HG03039 (cell line): Measurements from ENCODE around the gene ELP2.
"Not testable (repeated sequence)": the region's sequence is repeated elsewhere in the genome, so short reads cannot be mapped to it uniquely, and the experiment has no call there.

Experiments
- ATAC-seq: cut with Tn5 transposase; IDR thresholded peaks from one replicate; pipeline ENCODE4 v1.9.1; 2021; ENCODE audit warnings: mild to moderate bottlenecking, moderate library complexity; ENCODE audit not compliant: unreplicated experiment

Gene ELP2

DNA sequence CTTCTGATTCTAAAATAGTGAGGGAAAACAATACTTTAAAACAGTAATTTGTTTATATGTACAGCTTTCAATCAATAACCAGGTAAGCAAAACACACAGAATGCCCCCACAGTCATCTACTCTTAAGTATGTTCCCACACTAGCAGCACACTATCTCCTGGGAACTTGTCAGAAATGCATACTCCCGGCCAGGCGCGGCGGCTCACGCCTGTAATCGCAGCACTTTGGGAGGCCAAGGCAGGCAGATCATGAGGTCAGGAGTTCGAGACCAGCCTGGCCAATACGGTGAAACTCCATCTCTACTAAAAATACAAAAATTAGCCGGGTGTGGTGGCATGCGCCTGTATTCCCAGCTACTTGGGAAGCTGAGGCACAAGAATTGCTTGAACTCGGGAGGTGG is 12.9 kb upstream of the ELP2 start:
- not testable (repeated sequence) for ATAC-seq

DNA sequence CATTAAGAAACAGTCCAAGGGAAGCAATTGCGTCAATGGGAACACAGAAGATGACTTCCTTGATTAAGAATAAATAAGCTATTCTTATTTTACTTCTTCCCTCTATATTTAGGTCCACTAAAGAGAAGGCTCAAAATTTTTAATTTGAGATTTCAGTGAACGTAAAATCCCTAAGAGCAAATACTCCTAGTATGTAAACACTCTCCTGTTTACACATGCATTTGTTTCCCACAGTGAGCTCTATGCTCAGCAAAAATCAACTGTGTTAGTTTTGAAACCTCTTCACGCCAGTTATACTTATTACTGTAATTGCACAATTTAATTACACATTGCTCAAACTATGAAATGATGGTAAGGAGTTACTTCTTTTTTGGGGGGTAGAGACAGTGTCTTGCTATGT is 9.4 kb upstream of the ELP2 start:
- ATAC-seq: no peak

DNA sequence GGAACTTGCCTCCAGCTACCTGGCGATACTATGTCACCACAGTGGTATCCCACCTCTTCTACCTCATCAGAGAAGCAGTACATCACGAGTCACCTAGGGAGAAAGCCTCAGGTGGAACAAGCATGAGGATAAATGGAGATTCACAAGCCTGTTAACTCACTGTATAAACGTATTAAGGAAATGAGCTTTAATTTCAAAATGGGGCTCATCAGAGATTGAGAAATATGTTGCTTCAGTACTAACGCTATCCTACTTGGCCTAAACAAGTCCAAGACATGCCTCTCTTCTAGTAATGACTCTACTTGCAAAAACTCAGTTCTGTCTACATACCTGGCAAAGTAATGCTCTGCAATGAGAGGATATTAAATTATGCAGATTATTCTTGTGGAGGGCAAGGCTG is 4.9 kb upstream of the ELP2 start:
- ATAC-seq: no peak

DNA sequence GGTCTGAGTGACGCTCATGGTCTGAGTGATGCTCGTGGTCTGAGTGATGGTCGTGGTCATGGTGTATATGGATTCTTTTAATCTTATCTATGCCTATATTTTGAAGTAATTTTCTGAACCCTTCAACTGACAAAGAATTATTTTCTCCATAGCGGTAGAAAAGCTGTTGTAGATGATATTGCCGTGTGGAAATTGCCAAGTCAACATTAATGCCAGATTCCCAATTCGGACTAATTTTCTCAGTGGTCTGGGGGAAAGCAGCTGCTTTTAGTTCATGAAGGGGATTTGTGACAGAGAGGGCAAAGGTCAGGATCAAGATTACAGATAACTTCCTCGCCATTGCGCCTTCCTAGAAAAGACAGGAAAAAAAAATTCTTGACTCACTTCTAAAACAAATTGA is 3.0 kb upstream of the ELP2 start:
- no peak for ATAC-seq

DNA sequence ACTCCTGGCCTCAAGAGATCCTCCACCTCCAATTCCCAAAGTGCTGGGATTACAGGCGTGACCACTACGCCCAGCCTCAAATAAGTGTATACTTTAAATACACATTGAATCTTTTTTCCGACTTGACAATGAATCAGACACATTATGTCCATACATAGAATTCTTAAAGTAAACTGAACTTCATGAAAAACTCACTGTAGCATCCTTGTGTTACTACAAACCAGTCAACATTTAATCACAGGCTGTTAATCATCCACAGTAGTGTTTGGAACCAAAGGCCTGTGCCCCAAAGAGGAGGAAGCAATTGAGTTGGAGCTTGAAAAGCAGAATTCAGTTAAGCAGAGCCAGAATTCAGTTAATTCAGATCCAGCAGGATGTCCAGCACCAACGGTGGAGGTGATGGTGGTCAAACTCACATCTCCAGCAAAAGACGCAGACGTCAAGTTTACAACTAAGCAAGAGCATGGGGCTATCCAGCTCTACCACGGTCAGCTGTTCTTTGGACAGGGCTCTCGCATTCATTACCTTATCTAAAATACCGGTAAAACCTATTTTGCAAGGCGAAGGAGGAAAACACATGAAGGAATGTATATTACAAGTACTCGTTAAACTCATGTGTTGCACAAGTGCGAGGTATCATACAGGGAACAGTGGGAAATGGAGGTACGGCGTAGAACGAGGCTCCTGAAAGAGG is 1.7 kb upstream of the ELP2 start:
- ATAC-seq: no peak

DNA sequence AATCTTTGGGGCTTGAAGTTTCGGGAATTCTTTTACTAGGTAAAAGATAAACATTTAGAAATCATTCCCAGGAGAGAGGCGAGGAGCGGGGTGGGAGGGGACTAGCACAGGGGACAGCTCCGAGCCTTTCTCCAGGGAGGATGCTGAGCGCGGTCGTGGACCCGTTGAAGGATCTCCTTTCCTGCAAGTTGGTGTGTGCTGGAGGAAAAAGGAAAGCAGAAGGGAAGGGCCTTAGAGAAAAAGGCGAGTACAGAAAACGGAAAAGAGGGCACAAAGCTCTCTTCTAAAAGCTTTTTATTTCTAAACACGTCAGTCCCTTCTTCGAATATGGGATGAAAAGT is 1.2 kb upstream of the ELP2 start:
- ATAC-seq: no peak

DNA sequence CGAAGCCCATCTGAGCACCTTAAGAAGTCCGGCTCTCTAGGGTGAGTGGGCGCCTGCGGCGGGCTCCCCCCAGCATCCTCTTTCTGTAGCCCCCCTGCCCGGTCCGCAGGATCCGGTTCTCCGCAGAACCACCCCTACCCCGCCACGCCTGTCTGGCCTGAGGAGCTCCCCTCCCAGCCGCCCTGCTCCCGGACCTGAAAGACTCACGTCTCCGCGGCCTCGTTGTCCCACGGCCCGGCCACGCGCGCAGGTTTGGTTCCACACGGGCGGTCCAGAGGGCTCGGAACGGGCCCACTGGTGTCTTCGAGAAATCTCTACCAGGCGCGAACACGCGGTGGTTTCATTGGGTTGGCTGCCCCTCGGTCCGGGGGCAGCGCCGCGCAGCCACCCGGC is 796 bp upstream of the ELP2 start:
- peak; percentile 8 for ATAC-seq

DNA sequence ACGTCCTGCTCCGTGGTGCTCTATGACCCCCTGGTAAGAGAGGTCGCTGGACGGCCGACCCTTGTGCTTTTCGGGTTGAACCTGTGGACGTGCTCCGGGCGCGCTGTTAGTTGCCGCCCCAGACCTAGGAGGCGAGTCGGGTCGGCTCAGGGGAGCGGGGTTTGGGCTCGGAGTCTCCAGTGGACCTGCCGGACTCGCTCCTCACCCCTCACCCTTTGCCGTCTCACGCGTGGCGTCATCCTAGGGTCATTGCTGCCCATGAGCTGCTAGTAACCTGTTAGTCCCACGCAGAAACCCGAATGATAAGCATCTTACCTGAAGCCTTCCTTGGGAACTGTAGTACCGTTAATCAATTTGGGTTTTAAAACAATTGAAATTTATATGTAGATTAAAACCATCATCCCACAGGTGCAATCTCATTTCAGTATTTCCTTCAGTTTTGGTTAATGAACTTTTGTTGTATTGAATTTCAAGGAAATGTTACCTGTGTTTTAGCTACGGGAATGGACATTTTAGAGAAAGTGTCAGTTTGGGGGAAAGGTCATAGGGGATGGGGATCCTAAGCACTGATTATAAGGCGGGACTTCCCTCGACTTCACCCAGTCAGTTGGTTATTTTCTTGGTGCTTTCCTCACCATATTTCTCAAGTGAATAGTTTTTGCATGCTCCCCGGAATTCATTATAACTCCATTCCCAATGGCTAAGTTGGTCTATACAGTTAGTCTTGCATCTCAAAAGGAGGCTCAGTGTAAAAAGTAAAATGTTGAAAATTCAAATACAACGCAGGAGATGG is 536 bp downstream of the ELP2 start:
- peak; percentile 13 for ATAC-seq

DNA sequence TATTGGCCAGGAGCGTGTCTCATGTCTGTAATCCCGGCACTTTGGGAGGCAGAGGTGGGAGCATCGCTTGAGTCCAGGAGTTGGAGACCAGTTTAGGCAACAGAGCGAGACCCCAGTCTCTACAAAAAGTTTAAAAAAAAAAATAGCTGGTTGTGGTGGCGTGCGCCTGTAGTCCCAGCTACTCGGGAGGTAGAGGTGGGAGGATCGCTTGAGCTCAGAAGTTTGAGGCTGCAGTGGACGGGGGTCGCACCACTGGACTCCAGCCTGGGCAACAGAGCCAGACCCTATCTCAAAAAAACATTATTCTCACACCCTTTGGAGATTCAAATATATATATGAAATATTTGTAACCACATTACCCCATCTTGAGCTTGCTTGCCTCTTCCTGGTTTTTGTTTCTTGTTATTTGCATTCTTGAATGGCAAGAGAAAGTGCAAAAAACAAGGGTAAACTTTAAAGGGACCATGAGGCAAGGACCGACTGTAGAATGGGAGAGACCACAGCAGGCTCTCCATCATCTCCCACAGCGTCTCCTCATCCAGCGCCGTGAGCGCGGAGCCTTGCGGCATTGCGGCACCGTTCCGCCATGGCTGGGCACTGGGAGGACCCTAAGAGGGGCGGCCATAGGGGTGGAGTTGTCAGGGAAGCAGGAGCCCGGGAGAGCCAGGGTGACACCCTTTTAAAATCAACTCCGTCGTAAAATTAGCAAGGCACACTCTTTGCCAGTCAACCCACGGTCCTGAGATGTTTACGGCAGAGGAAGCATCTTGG is 1.4 kb downstream of the ELP2 start:
- no peak for ATAC-seq

DNA sequence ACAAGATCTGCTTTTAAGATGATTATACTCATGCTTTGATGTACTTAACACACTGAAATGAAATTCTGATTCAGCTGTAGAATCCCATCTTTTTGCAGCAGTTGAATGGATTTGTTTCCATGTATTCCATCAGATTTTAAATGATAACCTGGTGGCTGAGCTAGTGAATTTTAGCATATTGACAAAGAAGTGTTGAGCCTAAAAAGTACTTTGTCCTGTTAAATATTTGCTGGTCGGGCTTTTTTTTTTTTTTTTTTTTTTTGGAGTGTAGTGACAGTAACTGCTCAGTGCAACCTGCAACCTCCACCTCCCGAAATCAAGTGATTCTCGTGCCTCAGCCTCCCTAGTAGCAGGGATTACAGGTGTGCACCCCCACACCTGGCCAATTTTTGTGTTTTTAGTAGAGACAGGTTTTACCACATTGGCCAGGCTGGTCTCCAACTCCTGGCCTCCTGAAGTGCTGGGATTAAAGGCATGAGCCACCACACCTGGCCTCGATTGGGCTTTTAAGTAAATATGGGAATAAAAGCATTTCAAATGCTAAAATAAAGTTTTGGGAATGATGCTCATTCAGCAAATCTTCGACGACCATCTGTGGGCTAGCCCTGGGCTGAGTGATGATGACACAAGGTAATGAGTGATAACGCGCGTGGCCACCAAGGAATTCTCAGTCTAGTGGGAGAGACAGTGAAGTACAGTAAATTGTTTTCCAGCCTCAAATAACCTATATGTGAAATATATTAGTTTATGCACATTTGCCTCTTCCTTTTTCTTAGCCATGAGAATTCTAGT is 2.2 kb downstream of the ELP2 start:
- ATAC-seq: no peak

DNA sequence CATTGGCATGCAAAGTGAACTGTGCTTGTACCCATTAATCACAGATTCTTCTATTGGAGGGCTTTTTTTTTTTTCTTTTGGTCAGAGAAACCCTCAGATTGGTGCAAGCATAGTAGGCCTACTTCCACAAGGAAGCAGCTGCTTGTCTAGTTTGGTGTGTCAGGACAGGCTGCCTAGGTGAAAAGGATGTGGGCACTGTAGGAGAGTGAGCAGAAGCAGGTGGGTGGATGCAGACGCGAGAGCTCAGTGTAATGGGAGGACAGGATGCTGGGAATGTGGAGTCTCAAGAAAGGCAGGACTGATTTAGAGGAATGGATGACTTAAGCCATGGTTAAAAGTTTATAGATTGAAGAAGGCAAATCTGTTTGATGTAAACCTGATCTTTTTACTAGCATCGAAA is 3.1 kb downstream of the ELP2 start:
- no peak for ATAC-seq

DNA sequence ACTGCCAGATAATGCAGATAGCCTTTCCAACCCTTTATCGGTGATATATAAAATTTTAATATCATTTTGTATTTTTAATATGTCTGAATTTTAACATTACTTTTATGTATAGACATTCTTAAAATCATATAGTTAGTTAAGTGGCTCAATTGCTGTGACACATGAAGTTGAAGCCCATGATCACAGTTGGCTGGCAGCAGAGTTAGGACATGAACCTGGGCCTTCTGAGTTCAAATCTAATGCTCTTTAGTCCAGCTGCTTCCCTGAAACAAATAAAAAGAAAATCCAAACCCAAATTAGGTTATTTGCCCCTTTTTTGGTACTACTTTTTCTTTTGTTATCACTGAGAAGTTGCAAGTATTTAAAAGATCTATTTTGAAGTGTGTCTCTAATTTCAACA is 5.6 kb downstream of the ELP2 start:
- ATAC-seq: no peak

DNA sequence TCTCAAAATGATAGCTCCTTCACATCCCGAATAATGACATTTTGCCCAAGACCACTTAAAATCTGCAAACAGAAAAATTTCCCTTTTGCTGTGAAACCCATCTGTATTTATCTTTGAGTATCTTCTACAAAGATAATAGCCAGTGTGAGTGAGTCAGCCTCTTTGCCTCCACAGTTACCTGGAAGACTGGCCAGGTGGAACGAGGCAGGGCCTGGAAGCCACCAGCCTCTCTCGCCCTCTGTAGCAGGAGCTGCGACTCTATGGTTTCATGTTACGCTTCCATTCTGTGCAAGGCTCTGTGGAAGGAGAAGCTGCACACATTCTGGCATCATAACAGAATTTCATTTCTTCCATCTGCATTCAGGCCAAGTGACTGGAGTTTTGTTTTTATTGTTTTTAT is 9.5 kb downstream of the ELP2 start:
- no peak for ATAC-seq

DNA sequence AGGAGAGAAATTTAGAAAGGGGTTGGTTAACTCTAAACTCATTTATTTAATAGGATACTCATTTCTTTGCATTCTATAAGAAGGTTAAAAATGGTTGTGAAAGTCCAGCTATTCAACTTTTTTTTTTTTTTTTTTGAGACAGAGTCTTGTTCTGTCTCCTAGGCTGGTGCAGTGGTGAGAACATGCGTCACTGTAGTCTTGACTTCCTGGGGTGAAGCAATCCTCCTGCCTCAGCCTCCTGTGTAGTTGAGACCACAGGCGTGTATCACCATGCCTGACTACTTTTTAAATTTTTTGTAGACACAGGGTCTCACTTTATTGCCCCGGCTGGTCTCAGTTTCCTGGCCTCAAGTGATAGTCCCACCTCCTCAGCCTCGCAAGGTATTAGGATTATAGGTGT is 11.9 kb downstream of the ELP2 start:
- no peak for ATAC-seq

DNA sequence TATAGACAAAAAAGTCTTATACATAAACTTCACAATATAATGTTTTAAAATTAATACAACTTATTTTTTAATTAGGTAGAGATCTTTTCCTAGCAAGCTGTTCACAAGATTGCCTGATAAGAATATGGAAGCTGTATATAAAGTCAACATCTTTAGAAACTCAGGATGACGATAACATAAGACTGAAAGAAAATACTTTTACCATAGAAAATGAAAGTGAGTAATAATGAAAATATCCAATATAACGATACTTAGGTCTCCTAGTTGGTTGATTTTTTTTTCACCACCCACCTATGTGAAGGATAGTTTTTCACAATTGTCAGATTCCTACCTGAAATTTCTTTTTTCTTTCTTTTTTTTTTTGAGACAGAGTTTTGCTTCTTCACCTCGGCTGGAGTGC is 13.1 kb downstream of the ELP2 start:
- no peak for ATAC-seq

DNA sequence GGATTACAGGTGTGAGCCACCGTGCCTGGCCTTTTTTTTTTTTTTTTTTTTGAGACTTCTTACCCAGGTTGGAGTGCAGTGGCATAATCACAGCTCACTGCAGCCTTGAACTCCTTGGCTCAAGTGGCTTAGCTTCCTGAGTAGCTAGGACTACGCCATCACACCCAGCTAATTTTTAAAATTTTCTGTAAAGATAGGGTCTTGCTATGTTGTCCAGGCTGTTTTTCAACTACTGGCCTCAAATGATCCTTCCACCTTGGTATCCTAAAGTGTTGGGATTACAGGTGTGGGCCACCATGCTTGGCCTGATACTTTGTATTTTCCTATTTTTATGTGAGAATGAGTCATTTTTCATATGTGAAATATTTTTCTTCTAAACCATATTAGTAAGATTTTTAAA is 13.7 kb downstream of the ELP2 start:
- no peak for ATAC-seq

DNA sequence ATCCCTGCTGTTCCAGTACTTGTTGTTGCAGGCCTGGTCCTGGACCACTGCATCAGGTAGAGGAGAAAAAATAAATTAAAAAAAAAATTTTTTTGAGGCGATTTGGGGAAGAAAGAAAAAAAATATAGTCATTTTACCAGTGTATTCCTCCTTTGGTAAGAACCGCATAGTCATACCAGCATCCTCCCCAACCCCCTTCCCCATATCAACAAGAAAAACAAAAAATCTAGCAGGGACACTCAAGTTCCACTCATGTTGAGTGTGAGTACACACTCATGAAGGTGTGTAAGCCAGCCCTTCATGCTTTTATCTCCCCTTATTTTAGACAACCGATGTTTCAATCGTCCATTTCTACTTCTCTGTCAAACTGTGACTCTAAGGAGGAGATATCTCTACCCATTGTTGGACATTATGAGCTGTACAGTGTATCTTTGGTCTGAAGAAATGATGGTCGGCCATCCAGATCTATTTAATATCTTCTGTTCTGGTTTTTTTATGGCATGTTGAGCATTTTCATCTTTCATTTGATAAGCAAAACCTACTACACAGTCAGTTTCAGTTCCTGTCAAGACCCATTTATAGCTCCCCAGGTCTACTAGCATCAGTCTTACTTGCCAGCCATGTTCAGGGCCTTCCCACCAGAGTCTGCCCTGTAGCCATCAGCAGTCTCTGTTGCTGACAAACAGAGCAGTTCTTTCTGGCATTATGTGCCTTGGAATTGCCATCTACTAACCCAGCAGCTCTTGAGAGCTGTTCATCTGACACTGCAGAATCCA is 20.0 kb downstream of the ELP2 start:
- peak; percentile 87 for ATAC-seq

DNA sequence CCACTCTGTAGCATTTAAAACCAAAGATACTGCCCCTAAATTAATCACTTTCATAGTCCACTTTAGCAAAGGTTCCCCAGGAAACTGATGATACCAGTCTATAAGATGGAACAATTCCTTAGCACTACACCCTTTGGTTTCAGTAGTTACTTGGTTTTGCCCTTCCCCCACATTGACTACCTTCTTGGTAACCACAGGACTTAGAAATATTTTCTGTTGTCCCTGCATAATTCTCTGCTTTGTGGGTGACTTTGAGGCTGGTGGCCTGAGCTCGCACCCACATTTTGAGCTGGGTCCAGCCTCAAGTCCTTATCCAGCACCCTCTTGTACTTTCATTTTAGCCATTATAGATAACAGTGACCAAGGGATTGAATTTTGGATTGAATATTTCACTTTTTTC is 23.1 kb downstream of the ELP2 start:
- no peak for ATAC-seq

DNA sequence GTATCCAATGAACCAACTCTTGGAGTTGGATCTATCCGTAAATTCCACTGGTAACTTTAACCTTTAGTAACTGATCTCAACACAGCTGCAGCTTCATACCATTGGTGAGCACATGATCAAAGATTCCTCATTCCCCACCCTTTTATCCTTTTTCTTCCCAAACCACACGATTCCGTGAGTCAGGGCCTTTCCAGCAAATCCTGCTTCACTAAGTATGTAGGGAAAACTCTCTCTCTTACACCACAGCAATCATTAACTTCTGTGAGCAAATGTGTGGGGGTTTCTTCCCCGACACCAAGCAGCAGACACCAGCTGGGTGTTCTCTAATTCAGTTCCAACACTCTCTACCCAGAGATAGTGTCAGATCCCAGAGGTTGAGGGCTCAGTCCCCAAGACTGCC is 23.5 kb downstream of the ELP2 start:
- no peak for ATAC-seq

DNA sequence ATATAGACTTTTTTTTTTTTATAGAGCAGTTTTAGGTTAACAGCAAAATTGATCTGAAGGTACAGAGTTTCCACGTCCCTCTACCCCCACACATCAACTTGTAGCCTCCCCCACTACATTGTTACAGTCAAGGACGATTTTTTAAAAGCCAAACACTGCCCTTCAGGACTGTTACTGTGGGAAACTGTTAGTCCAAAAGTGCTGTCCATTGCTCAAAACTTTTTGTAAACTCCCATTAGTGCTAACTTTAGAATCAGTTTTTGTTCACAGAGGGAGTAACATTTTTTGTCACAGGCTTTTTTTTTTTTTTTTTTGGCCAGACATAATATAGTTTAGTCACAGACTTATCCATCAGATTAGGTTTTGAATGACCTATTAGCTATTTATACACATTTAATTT is 24.1 kb downstream of the ELP2 start:
- no peak for ATAC-seq
